HepG2 (cell line): Measurements from ENCODE around the gene SIVA1. TPM values are rescaled to one million over a fixed set of nuclear protein-coding genes. Genes with fewer than 3 reads are reported as not detected.

Experiments
- E2F2 ChIP-seq: sonication (generic); formaldehyde crosslinking; IDR thresholded peaks from 2 replicates; pipeline ENCODE4 v1.4.0; 2020; ENCODE audit warnings: missing genetic modification reagents, borderline replicate concordance
- HOXD1 ChIP-seq: sonication (generic); formaldehyde crosslinking; IDR thresholded peaks from 2 replicates; pipeline ENCODE4 v1.5.0; 2020; ENCODE audit warnings: missing genetic modification reagents
- MTA1 ChIP-seq: sonication (generic); formaldehyde crosslinking; IDR thresholded peaks from 2 replicates; pipeline ENCODE4 v1.4.0; 2020; ENCODE audit warnings: missing genetic modification reagents, mild to moderate bottlenecking, borderline replicate concordance
- NKX3-1 ChIP-seq: sonication (generic); formaldehyde crosslinking; IDR thresholded peaks from 2 replicates; pipeline ENCODE4 v1.5.0; 2020; ENCODE audit warnings: missing genetic modification reagents
- NR2F1 ChIP-seq, 2 experiments: fragments of 450-650 bp in 1 of 2; formaldehyde crosslinking in 1 of 2; IDR thresholded peaks; 2 replicates each; pipeline versions ENCODE4 v1.5.0 to v1.6.1; 2016 to 2020; ENCODE audit warnings: mild to moderate bottlenecking in 1 of 2, missing compliant biosample characterization in 1 of 2, missing genetic modification reagents in 1 of 2, moderate library complexity in 1 of 2
- NR2F2 ChIP-seq: IDR thresholded peaks from 2 replicates; pipeline ENCODE4 v1.6.1; 2012; ENCODE audit warnings: low read depth, inconsistent platforms, borderline replicate concordance
- NR2F6 ChIP-seq, 2 experiments: IDR thresholded peaks; 2 replicates each; pipeline ENCODE4 v1.6.1; 2016; ENCODE audit warnings: antibody characterized with exemption in 1 of 2, mild to moderate bottlenecking in 1 of 2
- PCBP2 ChIP-seq: fragments of 200-400 bp; formaldehyde crosslinking; optimal IDR thresholded peaks from 2 replicates; pipeline ENCODE3; 2018; ENCODE audit warnings: low read length, low read depth; ENCODE audit not compliant: poor library complexity, severe bottlenecking
- PHF5A ChIP-seq: IDR thresholded peaks from one replicate; pipeline ENCODE4 v1.6.1; 2018; ENCODE audit warnings: low read depth, missing genetic modification reagents; ENCODE audit not compliant: unreplicated experiment
- RARG ChIP-seq: sonication (generic); formaldehyde crosslinking; IDR thresholded peaks from 2 replicates; pipeline ENCODE4 v1.4.0; 2020; ENCODE audit warnings: low read depth, mild to moderate bottlenecking, missing genetic modification reagents
- XRCC5 ChIP-seq: fragments of 200-400 bp; formaldehyde crosslinking; optimal IDR thresholded peaks from 2 replicates; pipeline ENCODE3; 2017; ENCODE audit warnings: mild to moderate bottlenecking, low read length
- ZNF3 ChIP-seq: IDR thresholded peaks from 2 replicates; pipeline ENCODE4 v1.7.0; 2017; ENCODE audit warnings: inconsistent platforms
- ZNF431 ChIP-seq: sonication (generic); formaldehyde crosslinking; IDR thresholded peaks from 2 replicates; pipeline ENCODE4 v1.9.0; 2022; ENCODE audit warnings: missing genetic modification reagents, low read depth, mild to moderate bottlenecking, borderline replicate concordance
- ZNF547 ChIP-seq: sonication (generic); formaldehyde crosslinking; IDR thresholded peaks from 2 replicates; pipeline ENCODE4 v1.5.1; 2020; ENCODE audit warnings: mild to moderate bottlenecking, missing genetic modification reagents
- ZNF710 ChIP-seq: sonication (generic); formaldehyde crosslinking; IDR thresholded peaks from 2 replicates; pipeline ENCODE4 v1.5.0; 2020; ENCODE audit warnings: mild to moderate bottlenecking, missing genetic modification reagents, borderline replicate concordance
- ZNF770 ChIP-seq: sonication (generic); formaldehyde crosslinking; IDR thresholded peaks from 2 replicates; pipeline ENCODE4 v1.5.0; 2020; ENCODE audit warnings: mild to moderate bottlenecking, missing genetic modification reagents
- polyA plus RNA-seq, 8 experiments: library from polyadenylated mRNA; depleted of rRNA in 3 of 8; stranded (reverse) in 7 of 8; unstranded in 1 of 8; fragments of >200 nt; fragmentation: Illumina TruSeq in 4 of 8; extraction: Trizol in 4 of 8; gene quantifications; 2 replicates each; pipeline versions ENCODE4 v1.2.1 to v1.2.3, GENCODE V29; 2011 to 2016; ENCODE audit warnings: low read depth in 4 of 8, missing spikeins in 1 of 8, mixed read lengths in 1 of 8; ENCODE audit not compliant: insufficient read depth in 1 of 8
- total RNA-seq, 5 experiments: library from RNA; depleted of rRNA; stranded (reverse); fragments of >200 nt; fragmentation: Illumina TruSeq; extraction: Trizol; gene quantifications; 2 replicates each; pipeline ENCODE4 v1.2.3, GENCODE V29; 2016; ENCODE audit warnings: low read depth in 1 of 5
- TF ChIP-seq, protein P1 (sequence below): IDR thresholded peaks from 2 replicates; pipeline ENCODE4 v1.6.1; 2012; ENCODE audit warnings: low read length, improper control_type of control experiment

The SIVA1 gene
- total and polyA plus RNA-seq, 2 of the 13 experiments (the other 11 are each of a cell fraction or from before 2014, with no cell fraction given) = 123 to 186 TPM

GRCh38 chr14:104801520-104802393 is 48.8 kb downstream of the SIVA1 start (continued):
- TF ChIP-seq E2F2 (CRISPR knock-in tag) = no peak
- no peak for TF ChIP-seq XRCC5
- peak in 1 of 2 experiments; percentile 86; a peak in 2 of 4 replicates for TF ChIP-seq NR2F1 (CRISPR knock-in tag; IDR thresholded peaks at IDR 0.05)
- no peak for TF ChIP-seq ZNF547
- TF ChIP-seq ZNF710 (CRISPR knock-in tag) = 0 out of 2 replicates have a peak, but pooled peaks have one; percentile 5
- TF ChIP-seq RARG = no peak
- no peak for TF ChIP-seq HOXD1 (CRISPR knock-in tag)
- no peak for TF ChIP-seq NR2F2
- peak; percentile 51; the same call in 1 of the 2 replicates for TF ChIP-seq MTA1
- no peak for TF ChIP-seq ZNF3 (CRISPR knock-in tag)
- peak; percentile 59 for TF ChIP-seq NR2F6 (IDR thresholded peaks at IDR 0.05)
- peak; percentile 82 for TF ChIP-seq NR2F6 (CRISPR knock-in tag; IDR thresholded peaks at IDR 0.05)
- TF ChIP-seq, protein P1, sequence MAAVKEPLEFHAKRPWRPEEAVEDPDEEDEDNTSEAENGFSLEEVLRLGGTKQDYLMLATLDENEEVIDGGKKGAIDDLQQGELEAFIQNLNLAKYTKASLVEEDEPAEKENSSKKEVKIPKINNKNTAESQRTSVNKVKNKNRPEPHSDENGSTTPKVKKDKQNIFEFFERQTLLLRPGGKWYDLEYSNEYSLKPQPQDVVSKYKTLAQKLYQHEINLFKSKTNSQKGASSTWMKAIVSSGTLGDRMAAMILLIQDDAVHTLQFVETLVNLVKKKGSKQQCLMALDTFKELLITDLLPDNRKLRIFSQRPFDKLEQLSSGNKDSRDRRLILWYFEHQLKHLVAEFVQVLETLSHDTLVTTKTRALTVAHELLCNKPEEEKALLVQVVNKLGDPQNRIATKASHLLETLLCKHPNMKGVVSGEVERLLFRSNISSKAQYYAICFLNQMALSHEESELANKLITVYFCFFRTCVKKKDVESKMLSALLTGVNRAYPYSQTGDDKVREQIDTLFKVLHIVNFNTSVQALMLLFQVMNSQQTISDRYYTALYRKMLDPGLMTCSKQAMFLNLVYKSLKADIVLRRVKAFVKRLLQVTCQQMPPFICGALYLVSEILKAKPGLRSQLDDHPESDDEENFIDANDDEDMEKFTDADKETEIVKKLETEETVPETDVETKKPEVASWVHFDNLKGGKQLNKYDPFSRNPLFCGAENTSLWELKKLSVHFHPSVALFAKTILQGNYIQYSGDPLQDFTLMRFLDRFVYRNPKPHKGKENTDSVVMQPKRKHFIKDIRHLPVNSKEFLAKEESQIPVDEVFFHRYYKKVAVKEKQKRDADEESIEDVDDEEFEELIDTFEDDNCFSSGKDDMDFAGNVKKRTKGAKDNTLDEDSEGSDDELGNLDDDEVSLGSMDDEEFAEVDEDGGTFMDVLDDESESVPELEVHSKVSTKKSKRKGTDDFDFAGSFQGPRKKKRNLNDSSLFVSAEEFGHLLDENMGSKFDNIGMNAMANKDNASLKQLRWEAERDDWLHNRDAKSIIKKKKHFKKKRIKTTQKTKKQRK = no peak
- no peak for TF ChIP-seq PHF5A (CRISPR knock-in tag)
- no peak for TF ChIP-seq ZNF431
- TF ChIP-seq ZNF770 (CRISPR knock-in tag) = no peak
- TF ChIP-seq PCBP2 = no peak
- TF ChIP-seq NKX3-1 (CRISPR knock-in tag) = no peak
